ENCODE results near the gene TMEM223.
"Not testable (repeated sequence)": the region's sequence is repeated elsewhere in the genome, so short reads cannot be mapped to it uniquely, and the experiment has no call there.

The TMEM223 gene

GRCh38 chr11:62791501-62792201 lies at the start of gene TMEM223:
TMEM223 (minus strand) TSS chr11:62792006; CDS start chr11:62791994, 12 bp downstream.
- peak; percentile 9 for DNase-seq

- DNase-seq, result not testable (repeated sequence)
Observed at GRCh38 chr11:62840721-62841360, 49.0 kb upstream of the TMEM223 start.

- peak; percentile 50 for DNase-seq
Observed at GRCh38 chr11:62839050-62839945, 47.5 kb upstream of the TMEM223 start, which contains the start of gene WDR74. WDR74 (minus strand) TSS chr11:62839590; CDS start chr11:62839570, 20 bp downstream.

GRCh38 chr11:62835336-62835735 lies 43.5 kb upstream of the TMEM223 start:
- DNase-seq, result no peak

- DNase-seq, result no peak
Observed at GRCh38 chr11:62832336-62833234, 40.8 kb upstream of the TMEM223 start, which contains the start of gene TEX54. TEX54 (minus strand) TSS chr11:62832841.

- peak; percentile 93 for DNase-seq
Observed at GRCh38 chr11:62831520-62832335, 39.9 kb upstream of the TMEM223 start, which contains the start of gene STX5. STX5 (minus strand) TSS chr11:62832051; CDS start chr11:62831243, 808 bp downstream.

GRCh38 chr11:62830904-62831519 lies 39.2 kb upstream of the TMEM223 start:
- DNase-seq, result no peak

GRCh38 chr11:62828130-62828529 lies 36.3 kb upstream of the TMEM223 start:
- DNase-seq, result not testable (repeated sequence)

- DNase-seq, result no peak
Observed at GRCh38 chr11:62823677-62824076, 31.9 kb upstream of the TMEM223 start.

GRCh38 chr11:62817129-62817528 lies 25.3 kb upstream of the TMEM223 start:
- DNase-seq, result no peak

GRCh38 chr11:62816557-62816956 lies 24.8 kb upstream of the TMEM223 start:
- no peak for DNase-seq

GRCh38 chr11:62811659-62812058 lies 19.9 kb upstream of the TMEM223 start:
- DNase-seq, result no peak

GRCh38 chr11:62810748-62811147 lies 18.9 kb upstream of the TMEM223 start:
- no peak for DNase-seq

GRCh38 chr11:62806611-62807121 lies 14.9 kb upstream of the TMEM223 start:
- no peak for DNase-seq

- DNase-seq, result no peak
Observed at GRCh38 chr11:62805961-62806441, 14.2 kb upstream of the TMEM223 start.

- DNase-seq, result peak; percentile 72
Observed at GRCh38 chr11:62805076-62805892, 13.5 kb upstream of the TMEM223 start, which contains the start of gene NXF1. NXF1 (minus strand) TSS chr11:62805440; CDS start chr11:62805356, 84 bp downstream.

GRCh38 chr11:62804310-62805075 lies 12.7 kb upstream of the TMEM223 start:
- no peak for DNase-seq

- DNase-seq, result no peak
Observed at GRCh38 chr11:62801071-62801470, 9.3 kb upstream of the TMEM223 start.

Data from NCI-H1436 treated with DMSO at 0.1 percent for 48 hours (cell line).